Measurements from ENCODE around the gene TBC1D8. TPM values are rescaled to one million over a fixed set of nuclear protein-coding genes. Genes with fewer than 3 reads are reported as not detected.

The TBC1D8 gene
- total and polyA plus RNA-seq, 9 of the 15 experiments (the other 6 are each of a cell fraction or from before 2014, with no cell fraction given), result 0.36 to 1.3 (median 0.82) TPM

- TF ChIP-seq NR0B1 (IDR thresholded peaks at IDR 0.05; ENCODE audit: partially characterized antibody) (no peak), TEAD1 (CRISPR knock-in tag; IDR thresholded peaks at IDR 0.05) (no peak), CEBPZ (IDR thresholded peaks at IDR 0.05; ENCODE audit: borderline replicate concordance, low read depth, low read length) (no peak), HNRNPLL (IDR thresholded peaks at IDR 0.05; ENCODE audit: low read depth, low read length, poor library complexity, severe bottlenecking) (no peak), ZNF507 (tag; conservative IDR thresholded peaks at IDR 0.05) (no peak)
Measured at GRCh38 chr2:101112772-101113157, 38.4 kb downstream of the TBC1D8 start (continued).

Measured in K562 (cell line).